GM19467 (cell line): ENCODE data around the gene TOM1L2.
"Not testable (repeated sequence)": the region's sequence is repeated elsewhere in the genome, so short reads cannot be mapped to it uniquely, and the experiment has no call there.

Source experiments
- ATAC-seq: cut with Tn5 transposase; IDR thresholded peaks from one replicate; pipeline ENCODE4 v1.9.1; 2021; ENCODE audit warnings: mild to moderate bottlenecking, moderate library complexity; ENCODE audit not compliant: unreplicated experiment

Gene TOM1L2

DNA sequence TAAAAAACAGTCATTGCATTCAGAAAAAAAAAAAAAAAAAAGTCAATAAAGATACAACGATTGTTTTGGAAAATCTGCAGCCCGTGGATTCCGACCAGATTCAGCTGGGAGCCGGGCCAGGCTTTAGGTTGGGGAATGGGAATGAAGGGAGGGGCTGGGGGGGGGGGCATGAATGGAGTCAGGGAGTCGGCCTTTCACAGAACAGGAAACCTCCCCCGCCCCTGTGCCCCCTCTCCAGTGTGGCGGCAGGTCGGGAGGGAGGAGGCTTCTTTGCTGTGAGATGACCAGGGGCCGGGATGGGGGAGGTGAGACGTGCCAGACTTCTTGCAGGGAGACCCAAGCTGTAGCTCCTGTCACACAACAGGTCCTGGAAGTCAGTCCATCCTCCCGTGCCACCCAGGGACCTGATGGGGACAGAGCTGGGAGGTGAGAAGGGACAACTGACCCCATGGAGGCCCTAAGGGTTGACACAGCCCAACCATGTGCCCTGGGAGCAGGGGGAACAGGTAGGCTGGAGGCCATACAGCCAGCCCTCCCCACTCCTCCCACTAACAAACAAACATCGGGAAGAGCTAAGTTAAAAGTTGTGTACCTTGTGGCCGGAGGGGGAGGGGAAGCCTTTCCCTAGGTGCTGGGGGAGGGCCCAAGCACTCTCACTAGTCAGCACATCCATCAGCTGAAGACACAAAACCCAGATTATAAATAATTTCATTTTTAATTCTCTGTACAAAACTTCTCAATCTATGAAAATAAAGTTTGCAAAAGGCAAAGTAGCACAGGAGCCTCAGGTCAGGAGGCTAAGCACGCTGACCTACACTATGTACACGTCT is 160.6 kb downstream of the TOM1L2 start:
- ATAC-seq = no peak

GRCh38 chr17:17810895-17811248 is 161.3 kb downstream of the TOM1L2 start:
- ATAC-seq = no peak

DNA sequence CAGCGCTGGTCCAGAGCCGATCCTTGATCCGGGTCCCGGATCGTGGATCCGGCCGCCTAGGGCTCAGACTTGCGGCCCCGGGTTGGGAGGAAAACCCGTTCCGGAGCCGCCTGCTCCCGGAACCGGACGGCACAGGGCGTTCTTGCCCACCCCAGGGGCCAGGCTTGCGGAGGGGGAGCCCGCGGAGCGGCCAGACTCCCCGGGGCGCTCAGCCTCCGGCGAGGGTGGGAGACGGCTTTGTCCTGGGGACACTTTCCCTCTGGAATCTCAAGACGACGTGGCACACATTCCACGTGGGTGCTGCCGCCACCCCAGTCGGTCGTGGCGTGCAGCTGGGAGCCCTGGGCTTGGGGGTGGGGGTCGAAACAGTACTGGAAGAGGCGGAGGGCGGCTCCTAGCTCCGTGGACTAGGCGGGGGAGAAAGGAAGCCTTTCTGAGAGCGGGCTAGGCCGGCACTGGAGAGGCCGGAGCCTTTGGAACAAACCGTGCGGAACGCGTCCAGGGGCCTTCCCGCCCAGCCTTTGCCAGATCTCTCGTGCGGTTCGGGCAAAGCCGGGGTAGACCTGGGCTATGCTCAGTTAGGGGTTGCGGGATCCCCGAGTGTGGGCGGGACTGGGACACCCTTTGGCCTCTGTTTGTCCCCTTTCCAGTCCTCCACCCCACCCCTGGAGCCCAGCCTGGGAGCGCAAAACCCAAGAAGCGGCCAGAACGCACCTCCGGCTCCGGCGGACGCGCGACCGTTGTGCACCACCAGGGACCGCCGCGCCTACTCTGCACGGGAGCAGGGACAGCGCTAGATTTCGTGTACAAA is 161.9 kb downstream of the TOM1L2 start:
- ATAC-seq = no peak

DNA sequence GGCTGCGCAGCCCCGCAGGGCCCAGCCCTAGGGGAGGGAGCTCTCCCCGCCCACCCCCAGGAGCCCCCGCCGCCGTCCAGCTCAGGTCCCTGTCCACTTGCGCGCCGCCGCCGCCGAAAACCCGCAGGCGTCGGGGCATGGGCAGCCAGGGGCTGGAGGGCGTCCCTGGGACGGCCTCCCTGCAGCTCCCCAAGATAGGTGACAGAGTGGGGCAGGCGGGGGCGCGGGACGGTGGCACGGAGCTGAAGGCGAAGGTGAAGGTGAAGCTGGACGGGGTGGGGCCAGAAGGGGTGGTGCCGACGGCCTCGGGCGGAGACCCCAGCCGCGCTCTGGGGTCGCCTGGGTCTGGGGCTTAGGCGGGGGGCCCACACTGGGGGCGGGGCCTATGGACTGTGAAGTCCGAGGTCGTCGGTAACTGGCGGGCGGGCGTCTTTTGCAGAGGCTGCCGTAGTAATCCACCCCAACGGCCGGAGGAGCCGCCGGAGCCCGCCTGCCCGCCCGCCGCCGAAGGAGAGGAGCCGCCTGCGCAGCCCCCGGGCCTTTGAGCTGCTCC is 162.6 kb downstream of the TOM1L2 start:
- no peak for ATAC-seq

- no peak for ATAC-seq
Measured at GRCh38 chr17:17808706-17809432, 163.3 kb downstream of the TOM1L2 start.

GRCh38 chr17:17808200-17808599 is 164.0 kb downstream of the TOM1L2 start:
- ATAC-seq = not testable (repeated sequence)

DNA sequence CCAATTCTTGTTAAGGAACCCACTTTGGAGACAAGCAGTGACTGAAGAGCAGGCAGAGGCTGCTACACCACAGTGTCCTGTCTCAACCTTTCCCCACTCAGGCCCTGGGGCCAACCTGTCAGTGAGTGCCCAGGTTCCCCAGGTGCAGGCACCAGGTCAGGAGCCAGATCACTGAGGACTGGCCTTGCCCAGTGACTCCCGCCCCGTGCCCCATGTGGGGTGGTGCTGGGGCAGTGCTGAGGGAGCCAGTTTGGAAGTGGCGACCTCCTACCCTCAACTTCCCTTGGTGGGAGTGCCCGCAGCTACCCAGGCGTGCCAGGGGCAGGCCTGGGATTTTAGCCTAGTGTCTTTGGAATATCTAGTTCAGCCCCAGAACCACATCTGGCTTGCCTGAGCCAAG is 164.8 kb downstream of the TOM1L2 start:
- no peak for ATAC-seq

DNA sequence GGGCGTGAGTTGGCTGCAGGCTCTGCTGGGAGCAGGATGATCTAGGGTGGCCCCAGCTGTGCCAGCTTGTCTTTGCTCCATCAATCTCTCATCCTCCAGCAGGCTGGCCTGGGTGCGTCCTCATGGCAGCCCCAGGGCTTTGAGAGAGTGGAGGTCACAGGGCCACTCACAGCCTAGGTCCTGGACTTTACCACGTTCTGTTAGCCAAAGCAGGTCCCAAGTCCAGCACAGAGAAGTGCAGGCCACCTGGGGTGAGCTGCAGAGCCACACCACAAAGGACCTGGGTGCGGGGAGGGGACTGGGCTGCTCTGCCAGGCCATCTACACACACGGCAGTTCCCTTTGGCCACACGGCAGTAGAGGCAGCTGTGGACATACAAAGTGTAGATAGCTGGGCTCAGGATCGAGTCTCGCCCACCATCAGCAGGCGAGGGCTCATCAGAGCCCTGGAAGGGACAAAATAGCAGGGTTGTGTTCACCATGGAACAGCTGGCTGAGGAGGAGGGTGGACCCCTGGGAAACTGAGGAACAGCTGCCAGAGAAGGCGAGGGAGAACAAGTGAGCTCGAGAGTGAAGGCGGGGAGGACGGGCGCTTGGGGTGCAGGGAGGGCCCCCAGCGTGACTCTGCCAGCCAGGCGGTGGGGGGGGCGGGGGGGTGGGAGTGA is 165.5 kb downstream of the TOM1L2 start:
- no peak for ATAC-seq

GRCh38 chr17:17806035-17806434 is 166.2 kb downstream of the TOM1L2 start:
- no peak for ATAC-seq

DNA sequence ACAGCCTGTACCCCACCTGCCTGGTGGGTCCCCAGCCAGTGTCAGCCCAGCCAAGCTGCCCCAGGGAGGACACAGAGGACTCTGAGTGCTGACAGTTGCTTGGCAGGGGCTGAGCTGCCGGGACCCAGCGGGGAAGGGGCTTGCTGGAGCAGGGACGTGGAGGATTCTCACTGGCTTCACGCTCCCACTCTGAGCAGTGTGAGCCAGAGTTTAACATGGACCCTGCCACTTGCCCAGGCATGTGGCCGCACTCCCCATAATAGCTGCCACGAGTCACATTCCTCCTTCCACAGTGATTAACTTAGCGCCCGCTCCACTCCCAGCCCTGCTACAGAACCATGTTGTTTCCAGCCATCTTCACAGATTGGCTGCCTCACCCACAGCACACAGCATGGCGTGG is 166.6 kb downstream of the TOM1L2 start:
- no peak for ATAC-seq

- ATAC-seq = no peak
Measured at GRCh38 chr17:17804007-17804406, 168.2 kb downstream of the TOM1L2 start.

- ATAC-seq = no peak
Measured at GRCh38 chr17:17801800-17802481, 170.3 kb downstream of the TOM1L2 start.

DNA sequence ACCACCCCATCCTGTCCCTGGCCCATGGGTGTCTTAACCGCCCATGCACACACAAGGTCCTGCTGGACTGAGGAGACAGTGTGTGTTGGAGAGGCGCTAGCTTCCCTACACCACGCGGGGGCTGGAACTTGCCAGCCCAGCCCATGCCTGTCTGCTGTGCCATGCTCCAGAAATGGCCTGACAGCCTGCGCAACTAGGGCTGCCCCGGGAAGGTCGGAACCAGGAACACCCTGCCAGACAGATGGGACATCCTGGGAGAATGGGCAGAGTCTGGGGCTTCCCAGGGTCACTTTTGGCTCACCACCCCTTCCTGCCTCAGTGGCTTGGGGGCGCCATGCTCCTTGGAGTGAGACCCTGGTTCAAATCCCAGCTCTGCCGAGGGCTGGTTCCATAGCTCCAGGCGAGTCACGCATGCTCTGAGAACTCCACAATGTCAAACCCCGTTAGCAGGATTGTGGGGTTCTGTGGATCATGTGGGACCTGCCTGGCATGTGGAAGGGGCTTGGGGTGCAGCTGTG is 171.6 kb downstream of the TOM1L2 start:
- ATAC-seq = no peak

GRCh38 chr17:17798573-17799255 is 173.5 kb downstream of the TOM1L2 start:
- ATAC-seq = no peak

GRCh38 chr17:17798010-17798556 is 174.1 kb downstream of the TOM1L2 start:
- no peak for ATAC-seq

GRCh38 chr17:17797119-17797809 is 174.9 kb downstream of the TOM1L2 start:
- no peak for ATAC-seq

- ATAC-seq = no peak
Measured at GRCh38 chr17:17796787-17797061, 175.5 kb downstream of the TOM1L2 start.

DNA sequence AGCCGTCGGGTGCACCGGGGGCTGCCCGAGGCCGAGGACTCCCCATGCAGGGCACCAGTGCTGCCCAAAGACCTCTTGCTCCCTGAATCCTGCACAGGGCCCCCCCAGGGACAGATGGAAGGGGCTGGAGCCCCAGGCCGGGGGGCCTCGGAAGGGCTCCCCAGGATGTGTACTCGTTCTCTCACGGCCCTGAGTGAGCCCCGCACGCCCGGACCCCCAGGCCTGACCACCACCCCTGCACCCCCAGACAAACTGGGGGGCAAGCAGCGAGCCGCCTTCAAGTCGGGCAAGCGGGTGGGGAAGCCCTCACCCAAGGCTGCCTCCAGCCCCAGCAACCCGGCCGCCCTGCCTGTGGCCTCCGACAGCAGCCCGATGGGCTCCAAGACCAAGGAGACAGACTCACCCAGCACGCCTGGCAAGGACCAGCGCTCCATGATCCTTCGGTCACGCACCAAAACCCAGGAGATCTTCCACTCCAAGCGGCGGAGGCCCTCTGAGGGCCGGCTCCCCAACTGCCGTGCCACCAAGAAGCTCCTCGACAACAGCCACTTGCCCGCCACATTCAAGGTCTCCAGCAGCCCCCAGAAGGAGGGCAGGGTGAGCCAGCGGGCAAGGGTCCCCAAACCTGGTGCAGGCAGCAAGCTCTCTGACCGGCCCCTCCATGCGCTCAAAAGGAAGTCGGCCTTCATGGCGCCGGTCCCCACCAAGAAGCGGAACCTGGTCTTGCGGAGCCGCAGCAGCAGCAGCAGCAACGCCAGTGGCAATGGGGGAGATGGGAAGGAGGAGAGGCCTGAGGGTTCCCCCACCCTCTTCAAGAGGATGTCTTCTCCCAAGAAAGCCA is 176.0 kb downstream of the TOM1L2 start:
- no peak for ATAC-seq
